GM19438 (cell line): ENCODE measurements around the gene SIN3A.
"Not testable (repeated sequence)": the region's sequence is repeated elsewhere in the genome, so short reads cannot be mapped to it uniquely, and the experiment has no call there.

Experiments
- ATAC-seq: cut with Tn5 transposase; IDR thresholded peaks from one replicate; pipeline ENCODE4 v1.9.1; 2021; ENCODE audit warnings: low read depth; ENCODE audit not compliant: unreplicated experiment

The SIN3A gene

GRCh38 chr15:75339531-75340240 lies 111.8 kb downstream of the SIN3A start:
- no peak for ATAC-seq

- no peak for ATAC-seq
Observed at GRCh38 chr15:75338661-75339240, 112.7 kb downstream of the SIN3A start.

- ATAC-seq, result peak; percentile 59
Observed at GRCh38 chr15:75335705-75336355, 115.7 kb downstream of the SIN3A start, which contains the start of gene COMMD4. TSS of gene COMMD4 (plus strand) at chr15:75336063. CDS start at chr15:75336090, 27 bp downstream.

GRCh38 chr15:75335313-75335704 lies 116.2 kb downstream of the SIN3A start:
- ATAC-seq, result no peak

GRCh38 chr15:75333654-75334419 lies 117.7 kb downstream of the SIN3A start:
- ATAC-seq, result not testable (repeated sequence)

- ATAC-seq, result not testable (repeated sequence)
Observed at GRCh38 chr15:75332093-75332492, 119.4 kb downstream of the SIN3A start.

- ATAC-seq, result no peak
Observed at GRCh38 chr15:75329571-75329970, 121.9 kb downstream of the SIN3A start.

- ATAC-seq, result no peak
Observed at GRCh38 chr15:75328493-75329314, 122.8 kb downstream of the SIN3A start.

- no peak for ATAC-seq
Observed at GRCh38 chr15:75327491-75327890, 124.0 kb downstream of the SIN3A start.

GRCh38 chr15:75327005-75327404 lies 124.5 kb downstream of the SIN3A start:
- no peak for ATAC-seq

- no peak for ATAC-seq
Observed at GRCh38 chr15:75325922-75326321, 125.6 kb downstream of the SIN3A start.

- ATAC-seq, result no peak
Observed at GRCh38 chr15:75321711-75322110, 129.8 kb downstream of the SIN3A start.
